GM12891 (cell line): ENCODE data around the gene MAEA.

ENCODE experiments used
- DNase-seq: peaks from one replicate; pipeline ENCODE4 v3.0.0; 2011; ENCODE audit warnings: low spot score; ENCODE audit not compliant: insufficient read length
- FAIRE-seq: peaks from 2 replicates; lab custom pipeline; 2011; peaks lifted over from hg19 to GRCh38; lab: Jason Lieb, UNC
- PAX5 ChIP-seq: IDR thresholded peaks from 2 replicates; pipeline ENCODE4 v1.6.1; 2011; ENCODE audit warnings: low read length, moderate library complexity, mild to moderate bottlenecking; ENCODE audit not compliant: insufficient read depth, severe bottlenecking
- POLR2A ChIP-seq: IDR thresholded peaks from 2 replicates; pipeline ENCODE4 v1.6.1; 2011; ENCODE audit warnings: low read depth, low read length, control low read depth
- POLR2AphosphoS5 ChIP-seq: IDR thresholded peaks from 2 replicates; pipeline ENCODE4 v1.6.1; 2011; ENCODE audit warnings: low read depth, low read length, control low read depth
- POU2F2 ChIP-seq: IDR thresholded peaks from 2 replicates; pipeline ENCODE4 v1.6.1; 2011; ENCODE audit warnings: low read depth, mild to moderate bottlenecking, control low read depth, low read length, moderate library complexity
- SPI1 ChIP-seq: IDR thresholded peaks from 2 replicates; pipeline ENCODE4 v1.6.1; 2011; ENCODE audit warnings: low read depth, low read length, control low read depth
- TAF1 ChIP-seq: IDR thresholded peaks from 2 replicates; pipeline ENCODE4 v1.6.1; 2011; ENCODE audit warnings: low read depth, low read length, control low read depth

The MAEA gene

GRCh38 chr4:1309261-1310010, 19.7 kb downstream of the MAEA start:
- peak; percentile 96 for FAIRE-seq
- peak; percentile 97 for DNase-seq
- TF ChIP-seq TAF1 = no peak
- TF ChIP-seq POU2F2 = peak; percentile 38; the same call in 1 of the 2 replicates

- FAIRE-seq (no peak), DNase-seq (no peak)
- no peak for TF ChIP-seq TAF1
- no peak for TF ChIP-seq PAX5
- TF ChIP-seq SPI1 = no peak
- no peak for TF ChIP-seq POLR2A
- TF ChIP-seq POU2F2 = no peak
- no peak for TF ChIP-seq POLR2AphosphoS5
These were observed 20.5 kb downstream of the MAEA start for GRCh38 chr4:1310031-1310795.

GRCh38 chr4:1310796-1311631, 21.3 kb downstream of the MAEA start:
- FAIRE-seq = no peak
- DNase-seq = no peak
- TF ChIP-seq POLR2A (no peak), POU2F2 (no peak), TAF1 (no peak), PAX5 (no peak), POLR2AphosphoS5 (no peak), SPI1 (no peak)

DNA sequence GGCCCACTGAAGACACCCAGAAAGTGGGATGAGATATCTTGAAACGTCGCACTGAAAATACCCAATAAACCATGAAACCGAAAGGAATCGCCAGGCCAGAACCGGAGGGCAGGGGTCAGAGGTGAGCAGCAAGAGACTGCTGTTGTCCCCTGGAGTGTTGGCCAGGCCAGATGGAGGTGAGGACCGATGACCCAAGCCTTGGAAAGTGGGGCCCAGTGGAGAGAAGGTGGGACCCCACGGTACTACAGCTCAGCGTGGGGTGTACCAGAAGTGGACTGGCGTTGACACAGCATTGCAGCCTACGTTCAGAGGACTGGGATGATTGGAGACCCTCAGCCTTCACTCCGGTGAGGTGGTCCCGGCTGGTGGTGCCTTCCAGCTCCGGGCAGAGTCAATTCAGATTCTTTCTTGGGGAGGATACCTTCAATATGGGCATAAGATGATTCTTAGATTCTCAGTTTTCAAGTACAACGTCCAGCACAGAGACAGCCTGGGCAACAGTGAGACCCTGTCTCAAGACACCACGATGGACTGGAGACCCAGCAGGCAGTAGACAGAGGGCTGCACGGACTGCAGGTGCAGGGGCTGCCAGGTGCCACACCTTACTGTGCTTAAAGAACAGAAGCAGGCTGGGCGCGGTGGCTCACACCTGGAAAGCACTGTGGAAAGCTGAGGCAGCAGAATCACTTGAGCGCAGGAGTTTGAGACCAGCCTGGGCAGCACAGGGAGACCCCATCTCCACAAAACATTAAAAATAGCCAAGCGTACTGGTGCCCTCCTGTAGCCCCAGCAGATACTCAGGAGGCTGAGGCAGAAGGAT, 23.3 kb downstream of the MAEA start:
- DNase-seq (no peak), FAIRE-seq (no peak)
- no peak for TF ChIP-seq POLR2AphosphoS5
- no peak for TF ChIP-seq POU2F2
- no peak for TF ChIP-seq SPI1
- no peak for TF ChIP-seq PAX5
- no peak for TF ChIP-seq POLR2A
- no peak for TF ChIP-seq TAF1

GRCh38 chr4:1315306-1315705, 25.6 kb downstream of the MAEA start:
- TF ChIP-seq TAF1 = no peak
- no peak for TF ChIP-seq SPI1
- no peak for TF ChIP-seq POLR2A
- TF ChIP-seq PAX5 = no peak
- no peak for TF ChIP-seq POU2F2
- TF ChIP-seq POLR2AphosphoS5 = no peak
- no peak for DNase-seq
- FAIRE-seq = no peak

DNA sequence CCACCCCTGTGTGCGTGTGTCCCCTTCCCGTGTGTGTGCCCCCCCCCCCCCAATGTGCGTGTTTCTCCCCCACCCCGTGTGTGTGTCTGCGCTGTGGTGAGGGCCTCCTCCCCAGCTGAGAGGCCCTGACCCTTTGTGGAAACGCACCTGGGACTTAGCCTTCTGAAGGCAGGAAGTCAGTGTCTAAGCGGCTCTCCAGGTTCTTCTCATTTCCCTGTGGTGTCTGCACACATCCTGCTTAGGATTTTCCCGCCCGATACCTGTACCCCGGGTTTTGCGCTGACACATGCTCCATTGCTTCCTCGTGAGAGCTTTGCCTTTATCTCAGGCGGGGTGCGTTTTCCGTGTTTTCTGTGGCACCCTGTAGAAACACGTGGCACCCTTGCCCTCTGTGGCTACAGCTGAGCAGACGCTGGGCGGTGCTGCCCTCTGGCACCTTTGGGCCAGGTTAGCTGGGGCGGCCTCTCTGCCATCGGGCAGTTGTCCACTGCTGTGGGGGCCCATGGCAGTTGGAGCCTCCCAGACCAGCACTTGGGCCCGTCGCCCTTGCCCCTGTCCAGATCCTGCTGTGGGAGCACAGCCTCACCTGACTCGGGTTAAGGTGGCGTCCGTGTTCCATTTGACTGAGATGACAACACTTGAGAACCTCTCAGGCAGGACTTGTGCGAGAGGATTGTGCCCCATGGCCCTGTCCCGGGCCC, 26.3 kb downstream of the MAEA start:
- TF ChIP-seq SPI1 = no peak
- TF ChIP-seq POU2F2 = no peak
- no peak for TF ChIP-seq PAX5
- TF ChIP-seq TAF1 = no peak
- no peak for TF ChIP-seq POLR2AphosphoS5
- no peak for TF ChIP-seq POLR2A
- no peak for FAIRE-seq

DNA sequence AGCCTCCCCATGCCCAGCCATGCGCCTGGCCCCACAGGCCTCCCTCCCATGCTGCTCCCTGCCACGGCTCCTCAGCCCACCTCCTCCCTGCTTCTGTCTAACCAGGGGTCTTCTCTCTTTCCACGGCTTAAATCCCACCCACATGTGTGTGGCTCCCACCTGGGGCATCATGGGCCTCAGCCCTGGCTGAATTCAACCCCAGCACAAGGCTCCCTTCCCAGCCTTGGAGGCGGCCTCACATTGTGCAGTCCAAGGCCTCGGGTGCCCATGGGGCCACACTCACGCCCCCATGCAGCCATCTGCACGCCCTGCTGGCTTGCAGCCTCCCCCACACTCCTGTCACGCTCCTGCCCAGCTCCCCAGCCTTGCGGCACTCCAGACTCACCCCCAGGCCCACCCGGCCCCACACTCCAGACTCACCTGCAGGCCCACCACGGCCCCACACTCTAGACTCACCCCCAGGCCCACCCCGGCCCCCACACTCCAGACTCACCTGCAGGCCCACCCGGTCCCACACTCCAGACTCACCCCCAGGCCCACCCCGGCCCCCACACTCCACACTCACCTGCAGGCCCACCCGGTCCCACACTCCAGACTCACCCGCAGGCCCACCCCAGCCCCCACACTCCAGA, 27.0 kb downstream of the MAEA start:
- TF ChIP-seq POLR2AphosphoS5 (no peak), PAX5 (no peak), SPI1 (no peak), POLR2A (no peak), TAF1 (no peak)
- DNase-seq = no peak
- no peak for FAIRE-seq

More for the DNA sequence above, 26.3 kb downstream of the MAEA start:
- no peak for DNase-seq
